Sciatic nerve (tissue), 2 donors: ENCODE data around the gene ASTN2. TPM values are rescaled to one million over a fixed set of nuclear protein-coding genes. Genes with fewer than 3 reads are reported as not detected.

Source experiments
- ATAC-seq: fragments of 200-7000 bp; cut with Tn5 transposase; one replicate; pipeline ENCODE4 v1.9.1; 2020; ENCODE audit warnings: mild to moderate bottlenecking, moderate library complexity
- DNase-seq: peaks from one replicate; pipeline ENCODE4 v3.0.0-alpha.2; 2020; ENCODE audit warnings: low spot score
- intact Hi-C: fragments of 100-400 bp; cut with DNase I; formaldehyde crosslinking; loops from one replicate; pipeline ENCODE4 v1.14.2; 2022
- total RNA-seq: library from RNA; stranded (reverse); fragmentation: NEBNext Ultra II Directional; extraction: Animal tissue kit (Norgen Biotek cat#: 25700); gene quantifications from one replicate; pipeline ENCODE4 v1.2.1, GENCODE V29; 2021
- donor health status: DM: no; HTN: no; CAD: no.
- donor health status: DM: no; HTN: no; CAD: no.

The ASTN2 gene
- total RNA-seq, 1 donor from 2014 or later, result 19.1 TPM

- intact Hi-C loops, result no loop called here
- ATAC-seq, result no peak
- no peak for DNase-seq
These were observed 209.1 kb downstream of the ASTN2 start for GRCh38 chr9:117205806-117206205.

GRCh38 chr9:117204971-117205370 lies 209.9 kb downstream of the ASTN2 start:
- DNase-seq (no peak), ATAC-seq (no peak)
- intact Hi-C loops, result no loop called here

- DNase-seq (no peak), ATAC-seq (no peak)
- intact Hi-C loops, result no loop called here
These were observed 223.2 kb downstream of the ASTN2 start for GRCh38 chr9:117191504-117192261.

GRCh38 chr9:117189121-117189520 lies 225.7 kb downstream of the ASTN2 start:
- ATAC-seq (no peak), DNase-seq (no peak)
- intact Hi-C loops, result no loop called here

GRCh38 chr9:117188394-117188793 lies 226.5 kb downstream of the ASTN2 start:
- intact Hi-C loops, result no loop called here
- ATAC-seq (no peak), DNase-seq (no peak)

- ATAC-seq (no peak), DNase-seq (no peak)
- intact Hi-C loops, result no loop called here
These were observed 227.4 kb downstream of the ASTN2 start for GRCh38 chr9:117187498-117187897.

GRCh38 chr9:117184173-117184572 lies 230.7 kb downstream of the ASTN2 start:
- ATAC-seq (no peak), DNase-seq (no peak)
- intact Hi-C loops, result no loop called here

GRCh38 chr9:117182046-117182445 lies 232.8 kb downstream of the ASTN2 start:
- no peak for DNase-seq
- no peak for ATAC-seq
- intact Hi-C loops, result no loop called here

GRCh38 chr9:117180896-117181445 lies 233.9 kb downstream of the ASTN2 start:
- intact Hi-C loops, result no loop called here
- DNase-seq (no peak), ATAC-seq (no peak)

- DNase-seq, result no peak
- no peak for ATAC-seq
- intact Hi-C loops, result no loop called here
These were observed 236.1 kb downstream of the ASTN2 start for GRCh38 chr9:117178596-117179375.

- no peak for DNase-seq
- intact Hi-C loops, result no loop called here
- no peak for ATAC-seq
These were observed 244.3 kb downstream of the ASTN2 start for GRCh38 chr9:117170567-117170966.

GRCh38 chr9:117169089-117169621 lies 245.7 kb downstream of the ASTN2 start:
- ATAC-seq (no peak), DNase-seq (no peak)
- intact Hi-C loops, result no loop called here

GRCh38 chr9:117164512-117164911 lies 250.3 kb downstream of the ASTN2 start:
- intact Hi-C loops, result no loop called here
- ATAC-seq, result no peak
- DNase-seq, result no peak

GRCh38 chr9:117160254-117160653 lies 254.6 kb downstream of the ASTN2 start:
- DNase-seq, result no peak
- intact Hi-C loops, result no loop called here
- no peak for ATAC-seq

- DNase-seq (no peak), ATAC-seq (no peak)
- intact Hi-C loops, result no loop called here
These were observed 257.9 kb downstream of the ASTN2 start for GRCh38 chr9:117156771-117157535.

- intact Hi-C loops, result no loop called here
- no peak for DNase-seq
- ATAC-seq, result no peak
These were observed 258.6 kb downstream of the ASTN2 start for GRCh38 chr9:117156144-117156688.

GRCh38 chr9:117153021-117153420 lies 261.8 kb downstream of the ASTN2 start:
- ATAC-seq (no peak), DNase-seq (no peak)
- intact Hi-C loops, result no loop called here

GRCh38 chr9:117151716-117152115 lies 263.1 kb downstream of the ASTN2 start:
- no peak for ATAC-seq
- no peak for DNase-seq
- intact Hi-C loops, result no loop called here

GRCh38 chr9:117149996-117150395 lies 264.9 kb downstream of the ASTN2 start:
- ATAC-seq (no peak), DNase-seq (no peak)
- intact Hi-C loops, result no loop called here
